B cell (primary cell): ENCODE results near the gene PAWR. TPM values are rescaled to one million over a fixed set of nuclear protein-coding genes. Genes with fewer than 3 reads are reported as not detected.

Source experiments
- ATAC-seq: fragments of 200-7000 bp; cut with Tn5 transposase; one replicate; pipeline ENCODE4 v1.10.0; 2021; ENCODE audit warnings: low read depth, mild to moderate bottlenecking, moderate number of reproducible peaks, moderate library complexity
- CTCF ChIA-PET: fragments of 350-600 bp; sonication (Branson Sonifier 250); formaldehyde crosslinking; loops from one replicate; lab custom pipeline; 2021; ENCODE audit warnings: antibody characterized with exemption, inconsistent platforms; lab: Charles Lee
- POLR2A ChIA-PET: fragments of 350-600 bp; sonication (Branson Sonifier 250); formaldehyde crosslinking; loops from one replicate; lab custom pipeline; 2021; ENCODE audit warnings: antibody characterized with exemption; lab: Charles Lee
- DNase-seq: peaks from one replicate; pipeline ENCODE4 v3.0.0; 2013
- H2AFZ ChIP-seq: 2 replicates; pipeline ENCODE4 v1.6.1; 2012; ENCODE audit warnings: mild to moderate bottlenecking, low read depth, low read length; ENCODE audit not compliant: insufficient read depth, poor library complexity, severe bottlenecking
- H3K27ac ChIP-seq, 2 donors: 1 replicate in 1 of 2; 2 replicates in 1 of 2; pipeline ENCODE4 v1.5.1; 2012 to 2013; ENCODE audit warnings: low read length in 2 of 2, mild to moderate bottlenecking in 2 of 2, moderate library complexity in 1 of 2
- H3K27me3 ChIP-seq, 4 experiments: fragments of 200-600 bp in 1 of 4; sonication (generic) in 1 of 4; replicated peaks in 1 of 4; 1 replicate in 2 of 4; 2 replicates in 2 of 4; pipeline versions ENCODE4 v1.6.1 to v1.7.0; 2013 to 2016; ENCODE audit warnings: low read length in 3 of 4, mild to moderate bottlenecking in 2 of 4, mixed read lengths in 1 of 4, moderate library complexity in 1 of 4; ENCODE audit not compliant: insufficient read depth in 4 of 4, control insufficient read depth in 3 of 4; ENCODE audit errors: control extremely low read depth in 1 of 4
- H3K36me3 ChIP-seq, 2 experiments: replicated peaks in 1 of 2; 1 replicate in 1 of 2; 2 replicates in 1 of 2; pipeline versions ENCODE4 v1.6.1 to v1.7.1; 2013; ENCODE audit warnings: low read length in 1 of 2; ENCODE audit not compliant: insufficient read depth in 2 of 2, control insufficient read depth in 1 of 2; ENCODE audit errors: control extremely low read depth in 1 of 2, extremely low read depth in 1 of 2
- H3K4me1 ChIP-seq, 2 donors: fragments of 200-600 bp in 1 of 2; sonication (generic) in 1 of 2; 1 replicate in 1 of 2; 2 replicates in 1 of 2; pipeline versions ENCODE4 v1.5.1 to v1.6.1; 2013 to 2017; ENCODE audit warnings: low read length in 2 of 2; ENCODE audit not compliant: control insufficient read depth in 2 of 2, insufficient read depth in 2 of 2
- H3K4me2 ChIP-seq: replicated peaks from 2 replicates; pipeline ENCODE3; 2012; ENCODE audit warnings: mild to moderate bottlenecking, low read depth, low read length; ENCODE audit not compliant: poor library complexity, severe bottlenecking
- H3K4me3 ChIP-seq, 5 experiments: fragments of 200-600 bp in 1 of 5; sonication (generic) in 1 of 5; 1 replicate in 3 of 5; 2 replicates in 2 of 5; pipeline versions ENCODE4 v1.5.1 to v1.7.0; 2011 to 2016; ENCODE audit warnings: low read length in 4 of 5, mild to moderate bottlenecking in 4 of 5, low read depth in 2 of 5, control low read depth in 1 of 5, moderate library complexity in 1 of 5; ENCODE audit not compliant: insufficient read depth in 1 of 5; ENCODE audit errors: control extremely low read depth in 1 of 5, extremely low read depth in 1 of 5
- H3K79me2 ChIP-seq: fragments of 200-600 bp; sonication (generic); one replicate; pipeline ENCODE4 v1.6.0; 2016; ENCODE audit warnings: low read length; ENCODE audit not compliant: control insufficient read depth, insufficient read depth
- H3K9ac ChIP-seq: fragments of 200-600 bp; sonication (generic); 2 replicates; pipeline ENCODE4 v1.6.1; 2017; ENCODE audit warnings: mild to moderate bottlenecking, low read length, moderate library complexity
- H3K9me3 ChIP-seq, 3 donors: one replicate each; pipeline versions ENCODE4 v1.6.1 to v1.7.1; 2013; ENCODE audit warnings: low read length in 2 of 3; ENCODE audit not compliant: control insufficient read depth in 2 of 3, insufficient read depth in 1 of 3; ENCODE audit errors: control extremely low read depth in 1 of 3
- H4K20me1 ChIP-seq: 2 replicates; pipeline ENCODE4 v1.6.0; 2012; ENCODE audit warnings: mild to moderate bottlenecking, low read length; ENCODE audit not compliant: insufficient read depth, control insufficient read depth, poor library complexity, severe bottlenecking
- H3K27ac Mint-ChIP-seq: one replicate; pipeline ENCODE4 v1.8.0; 2021; ENCODE audit warnings: mixed read lengths
- H3K27me3 Mint-ChIP-seq: one replicate; pipeline ENCODE4 v1.8.0; 2021; ENCODE audit warnings: mixed read lengths
- H3K4me1 Mint-ChIP-seq: one replicate; pipeline ENCODE4 v1.8.0; 2021; ENCODE audit warnings: mixed read lengths
- H3K4me3 Mint-ChIP-seq: one replicate; pipeline ENCODE4 v1.8.0; 2021; ENCODE audit warnings: mixed read lengths
- H3K9me3 Mint-ChIP-seq: one replicate; pipeline ENCODE4 v1.8.0; 2022; ENCODE audit warnings: mixed read lengths; ENCODE audit not compliant: insufficient read depth
- EZH2 ChIP-seq: IDR thresholded peaks from 2 replicates; pipeline ENCODE4 v1.6.1; 2012; ENCODE audit warnings: borderline replicate concordance, low read depth, mild to moderate bottlenecking, moderate library complexity, low read length; ENCODE audit not compliant: insufficient read depth, poor library complexity, severe bottlenecking
- WGBS: methylation state at CpG from one replicate; pipeline ENCODE4 v1.1.5; 2013; ENCODE audit warnings: missing lambda C conversion rate; ENCODE audit not compliant: insufficient coverage; 5-methylcytosine and 5-hydroxymethylcytosine counted together
- intact Hi-C: fragments of 100-400 bp; cut with micrococcal nuclease; formaldehyde crosslinking; loops from one replicate; pipeline ENCODE4 v1.10.0; 2022
- polyA plus RNA-seq: library from polyadenylated mRNA; depleted of rRNA; stranded (reverse); fragments of >200 nt; gene quantifications from 2 replicates; pipeline ENCODE4 v1.2.3, GENCODE V29; 2012
- total RNA-seq, 2 donors: library from RNA; stranded (reverse); fragments of 120-200 nt in 1 of 2; gene quantifications; 1 replicate in 1 of 2; 2 replicates in 1 of 2; pipeline versions ENCODE4 v1.2.3 to v1.2.4, GENCODE V29; 2013 to 2022
- TF ChIP-seq, protein P1 (sequence below): fragments of 200-600 bp; IDR thresholded peaks from one replicate; pipeline ENCODE4 v1.8.0; 2022; ENCODE audit warnings: antibody characterized with exemption, mild to moderate bottlenecking

Gene PAWR
- total and polyA plus RNA-seq, 2 donors (not counting 1 experiment from before 2014, with no cell fraction given), result 17.9 to 90.1 TPM

DNA sequence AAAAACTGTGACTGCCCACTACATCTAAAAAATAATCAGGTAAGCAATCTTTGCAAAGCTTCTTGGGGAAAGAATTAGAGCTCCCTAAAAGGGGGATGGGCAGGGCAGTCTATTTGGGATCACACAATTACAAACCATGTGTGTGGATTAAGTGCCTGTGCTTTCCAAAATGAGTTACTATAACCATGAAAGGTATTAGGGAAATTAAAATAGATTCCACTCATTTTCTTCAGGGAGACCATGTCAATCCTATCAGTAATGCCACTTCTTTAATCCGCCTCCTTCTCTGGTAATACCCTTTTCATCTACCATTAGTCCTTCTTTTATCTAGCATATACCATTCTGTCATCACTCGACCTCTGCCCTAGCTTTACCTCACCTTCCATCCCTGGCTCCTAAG is 53.7 kb downstream of the PAWR start:
- Histone ChIP-seq H3K27ac (no peak overlapping the region), H3K79me2 (peaks cover 29% of the 10 kb centered on the region), H3K9ac (no peak overlapping the region), H3K9me3 (no peaks in the 10 kb centered on the region), H3K4me3 (no peak overlapping the region), H3K27me3 (no peaks in the 10 kb centered on the region), H4K20me1 (peaks cover 10% of the 10 kb centered on the region), H3K4me1 (no peaks in the 10 kb centered on the region), H3K36me3 (no peaks in the 10 kb centered on the region), H2AFZ (no peak overlapping the region), H3K4me2 (no peak overlapping the region)
- Mint-ChIP-seq H3K4me3 (no peak overlapping the region), H3K9me3 (no peaks in the 10 kb centered on the region), H3K27ac (no peak overlapping the region), H3K4me1 (peaks cover 3% of the 10 kb centered on the region), H3K27me3 (no peaks in the 10 kb centered on the region)
- intact Hi-C loops, result no loop called here
- ChIA-PET POLR2A (interaction anchor here (0.6 kb wide), 1 partner anchor 66 kb away, joined by 9 read pairs; no protein-coding TSS in a partner anchor), CTCF (interaction anchor here (0.7 kb wide), 1 partner anchor 9 kb away, joined by 3 read pairs; no protein-coding TSS in a partner anchor)
- no peak for TF ChIP-seq EZH2
- ATAC-seq, result no peak
- WGBS, result no CpG with 5 or more reads among the region's 2 CpGs
- no peak for DNase-seq

DNA sequence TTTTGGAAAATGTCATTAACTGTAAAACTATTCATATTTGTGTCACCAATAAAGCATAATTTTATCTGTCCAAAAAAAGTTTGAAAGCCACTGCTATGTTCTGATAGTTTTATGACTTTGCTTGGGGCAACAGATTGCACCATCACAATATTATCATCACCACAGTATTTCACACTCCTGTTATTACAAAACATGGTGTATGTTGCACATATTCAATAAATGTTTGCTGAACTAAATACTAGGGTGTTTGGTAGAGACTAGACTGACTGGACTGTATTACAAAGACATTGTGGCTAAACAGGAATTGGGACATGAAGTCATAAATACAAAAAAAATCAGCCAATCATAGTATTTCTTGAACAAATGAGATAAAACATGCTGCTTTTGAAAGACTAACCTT is 55.1 kb downstream of the PAWR start:
- H3K9me3 ChIP-seq, result no peaks in the 10 kb centered on the region
- H3K9ac ChIP-seq, result no peak overlapping the region
- ATAC-seq (no peak), DNase-seq (no peak)
- no peaks in the 10 kb centered on the region for H3K9me3 Mint-ChIP-seq
- H3K27ac ChIP-seq, result no peak overlapping the region
- no peak overlapping the region for H3K4me3 ChIP-seq
- intact Hi-C loops, result no loop called here
- POLR2A ChIA-PET, result no interaction called here
- no peak overlapping the region for H2AFZ ChIP-seq
- TF ChIP-seq, protein P1, sequence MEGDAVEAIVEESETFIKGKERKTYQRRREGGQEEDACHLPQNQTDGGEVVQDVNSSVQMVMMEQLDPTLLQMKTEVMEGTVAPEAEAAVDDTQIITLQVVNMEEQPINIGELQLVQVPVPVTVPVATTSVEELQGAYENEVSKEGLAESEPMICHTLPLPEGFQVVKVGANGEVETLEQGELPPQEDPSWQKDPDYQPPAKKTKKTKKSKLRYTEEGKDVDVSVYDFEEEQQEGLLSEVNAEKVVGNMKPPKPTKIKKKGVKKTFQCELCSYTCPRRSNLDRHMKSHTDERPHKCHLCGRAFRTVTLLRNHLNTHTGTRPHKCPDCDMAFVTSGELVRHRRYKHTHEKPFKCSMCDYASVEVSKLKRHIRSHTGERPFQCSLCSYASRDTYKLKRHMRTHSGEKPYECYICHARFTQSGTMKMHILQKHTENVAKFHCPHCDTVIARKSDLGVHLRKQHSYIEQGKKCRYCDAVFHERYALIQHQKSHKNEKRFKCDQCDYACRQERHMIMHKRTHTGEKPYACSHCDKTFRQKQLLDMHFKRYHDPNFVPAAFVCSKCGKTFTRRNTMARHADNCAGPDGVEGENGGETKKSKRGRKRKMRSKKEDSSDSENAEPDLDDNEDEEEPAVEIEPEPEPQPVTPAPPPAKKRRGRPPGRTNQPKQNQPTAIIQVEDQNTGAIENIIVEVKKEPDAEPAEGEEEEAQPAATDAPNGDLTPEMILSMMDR, result no peak
- no peak for TF ChIP-seq EZH2
- no peaks in the 10 kb centered on the region for H3K27me3 ChIP-seq
- peaks cover 8% of the 10 kb centered on the region for H4K20me1 ChIP-seq
- H3K27me3 Mint-ChIP-seq, result no peaks in the 10 kb centered on the region
- H3K79me2 ChIP-seq, result peaks cover 36% of the 10 kb centered on the region
- H3K4me1 Mint-ChIP-seq, result peaks cover 5% of the 10 kb centered on the region
- H3K27ac Mint-ChIP-seq, result no peak overlapping the region
- H3K4me2 ChIP-seq, result no peak overlapping the region
- no peaks in the 10 kb centered on the region for H3K4me1 ChIP-seq
- CTCF ChIA-PET, result no interaction called here
- no peaks in the 10 kb centered on the region for H3K36me3 ChIP-seq
- no peak overlapping the region for H3K4me3 Mint-ChIP-seq
